ENCODE data around the gene RPL31. TPM values are rescaled to one million over a fixed set of nuclear protein-coding genes. Genes with fewer than 3 reads are reported as not detected.

The RPL31 gene
- total RNA-seq, 1 donor from 2014 or later, result 2,596 TPM

GRCh38 chr2:100986157-100986556, 15.9 kb upstream of the RPL31 start:
- Histone ChIP-seq H3K27me3 (no peaks in the 10 kb centered on the region), H3K4me1 (peaks cover 18% of the 10 kb centered on the region), H3F3A (ENCODE audit: low read depth) (peaks cover 3% of the 10 kb centered on the region), H4K20me1 (ENCODE audit: low read depth) (no peaks in the 10 kb centered on the region), H3K4me3 (no peak overlapping the region), H3K36me3 (no peaks in the 10 kb centered on the region), H3K9me3 (ENCODE audit: low read depth) (no peaks in the 10 kb centered on the region), H3K9ac (no peak overlapping the region), H3K27ac (no peak overlapping the region), H3K4me2 (no peak overlapping the region), H3K79me2 (ENCODE audit: low read depth) (no peaks in the 10 kb centered on the region), H2AFZ (replicated peaks) (no peak overlapping the region)
- H3K9me3 Mint-ChIP-seq, result no peaks in the 10 kb centered on the region
- no peaks in the 10 kb centered on the region for H3K36me3 Mint-ChIP-seq
- H3K27ac Mint-ChIP-seq, result no peak overlapping the region
- no peak for DNase-seq (ENCODE audit: low spot score)
- H3K27me3 Mint-ChIP-seq (ENCODE audit: insufficient read depth, low read depth), result no peaks in the 10 kb centered on the region
- TF ChIP-seq EZH2phosphoT487 (IDR thresholded peaks at IDR 0.05), result no peak
- no peak for TF ChIP-seq CTCF (IDR thresholded peaks at IDR 0.05)
- TF ChIP-seq EZH2 (IDR thresholded peaks at IDR 0.05), result no peak
- no peak overlapping the region for H3K4me3 Mint-ChIP-seq
- H3K4me1 Mint-ChIP-seq, result peaks cover 16% of the 10 kb centered on the region

- no peak for DNase-seq (ENCODE audit: low spot score)
- Mint-ChIP-seq H3K27ac (no peak overlapping the region), H3K9me3 (no peaks in the 10 kb centered on the region), H3K27me3 (ENCODE audit: insufficient read depth, low read depth) (no peaks in the 10 kb centered on the region), H3K4me3 (no peak overlapping the region), H3K36me3 (no peaks in the 10 kb centered on the region), H3K4me1 (peaks cover 3% of the 10 kb centered on the region)
- Histone ChIP-seq H3K4me3 (no peak overlapping the region), H3K27me3 (no peaks in the 10 kb centered on the region), H3K4me2 (no peak overlapping the region), H3K79me2 (ENCODE audit: low read depth) (no peaks in the 10 kb centered on the region), H3K4me1 (peaks cover 7% of the 10 kb centered on the region), H4K20me1 (ENCODE audit: low read depth) (no peaks in the 10 kb centered on the region), H2AFZ (replicated peaks) (no peak overlapping the region), H3K9me3 (ENCODE audit: low read depth) (no peaks in the 10 kb centered on the region), H3K27ac (no peak overlapping the region), H3K9ac (no peak overlapping the region), H3F3A (ENCODE audit: low read depth) (no peaks in the 10 kb centered on the region), H3K36me3 (no peaks in the 10 kb centered on the region)
- no peak for TF ChIP-seq CTCF (IDR thresholded peaks at IDR 0.05)
- no peak for TF ChIP-seq EZH2 (IDR thresholded peaks at IDR 0.05)
- TF ChIP-seq EZH2phosphoT487 (IDR thresholded peaks at IDR 0.05), result no peak
Observed at GRCh38 chr2:100987536-100987935, 14.6 kb upstream of the RPL31 start.

- H3K9me3 Mint-ChIP-seq, result no peaks in the 10 kb centered on the region
- Histone ChIP-seq H3K27ac (no peak overlapping the region), H4K20me1 (ENCODE audit: low read depth) (no peaks in the 10 kb centered on the region), H3K4me2 (no peak overlapping the region), H3K9ac (no peak overlapping the region), H3K27me3 (no peaks in the 10 kb centered on the region), H3K9me3 (ENCODE audit: low read depth) (no peaks in the 10 kb centered on the region), H3K36me3 (no peaks in the 10 kb centered on the region), H3K4me3 (no peak overlapping the region), H3K79me2 (ENCODE audit: low read depth) (no peaks in the 10 kb centered on the region), H2AFZ (replicated peaks) (no peak overlapping the region), H3F3A (ENCODE audit: low read depth) (no peaks in the 10 kb centered on the region), H3K4me1 (peaks cover 7% of the 10 kb centered on the region)
- no peaks in the 10 kb centered on the region for H3K4me1 Mint-ChIP-seq
- no peak for DNase-seq (ENCODE audit: low spot score)
- no peaks in the 10 kb centered on the region for H3K36me3 Mint-ChIP-seq
- no peaks in the 10 kb centered on the region for H3K27me3 Mint-ChIP-seq (ENCODE audit: insufficient read depth, low read depth)
- no peak overlapping the region for H3K27ac Mint-ChIP-seq
- H3K4me3 Mint-ChIP-seq, result no peak overlapping the region
- no peak for TF ChIP-seq CTCF (IDR thresholded peaks at IDR 0.05)
- TF ChIP-seq EZH2 (IDR thresholded peaks at IDR 0.05), result no peak
- no peak for TF ChIP-seq EZH2phosphoT487 (IDR thresholded peaks at IDR 0.05)
Observed at GRCh38 chr2:100987974-100988373, 14.1 kb upstream of the RPL31 start.

Measured in neural progenitor cell (in vitro differentiated cells).